HCT116 (cell line): ENCODE results near the gene FSTL4. TPM values are rescaled to one million over a fixed set of nuclear protein-coding genes. Genes with fewer than 3 reads are reported as not detected.

Experiments
- ATAC-seq: fragments of 200-7000 bp; cut with Tn5 transposase; 2 replicates; pipeline ENCODE4 v1.9.1; 2020; ENCODE audit warnings: mild to moderate bottlenecking, moderate library complexity
- BruUV-seq: library from RNA; stranded (reverse); fragments of 400-500 nt; replicated peaks from 2 replicates; lab custom pipeline; 2021; lab: Mats Ljungman, UMichigan
- CTCF ChIA-PET: fragments of 300-600 bp; sonication (Branson Sonifier 250); formaldehyde crosslinking; loops from one replicate; lab custom pipeline; 2021; ENCODE audit warnings: antibody characterized with exemption; lab: Charles Lee
- POLR2A ChIA-PET: fragments of 300-600, 350-600 bp; sonication (Branson Sonifier 250); formaldehyde crosslinking; loops from one replicate; lab custom pipeline; 2021; ENCODE audit warnings: antibody characterized with exemption; lab: Charles Lee
- RAD21 ChIA-PET, 2 experiments: fragments of 300-600 bp; sonication (Branson Sonifier 250); formaldehyde crosslinking; loops; one replicate each; lab custom pipeline; 2023; ENCODE audit warnings: low total read pairs in 2 of 2; ENCODE audit not compliant: uncharacterized antibody in 2 of 2, unreplicated experiment in 2 of 2, low non-redundant PET in 1 of 2; lab: Charles Lee
- DNase-seq: peaks from one replicate; pipeline ENCODE4 v3.0.0-alpha.2; 2010; ENCODE audit warnings: low read depth, low spot score
- H2AFZ ChIP-seq: fragments of 200-600 bp; shearing (Covaris generic), sonication (generic); 2 replicates; pipeline ENCODE4 v1.6.1; 2017; ENCODE audit warnings: low read depth, mixed run types, mixed read lengths, antibody characterized with exemption, low read length; ENCODE audit not compliant: poor library complexity, severe bottlenecking
- H3K27ac ChIP-seq: 2 replicates; pipeline ENCODE4 v1.5.1; 2012; ENCODE audit warnings: low read depth, low read length
- H3K27me3 ChIP-seq: fragments of 200-600 bp; sonication (generic); 2 replicates; pipeline ENCODE4 v1.6.1; 2016; ENCODE audit warnings: mixed run types, low read length, mixed read lengths; ENCODE audit not compliant: insufficient read depth
- H3K36me3 ChIP-seq, 2 experiments: fragments of 200-500 bp in 1 of 2; fragments of 200-600 bp in 1 of 2; sonication (Bioruptor generic) in 1 of 2; sonication (generic) in 1 of 2; 2 replicates each; pipeline versions ENCODE4 v1.5.1 to v1.6.1; 2014 to 2016; ENCODE audit warnings: low read length in 2 of 2, inconsistent platforms in 1 of 2, mixed read lengths in 1 of 2, mixed run types in 1 of 2; ENCODE audit not compliant: insufficient read depth in 2 of 2, control insufficient read depth in 1 of 2
- H3K4me1 ChIP-seq, 2 experiments: fragments of 200-600 bp in 1 of 2; sonication (generic) in 1 of 2; 2 replicates each; pipeline versions ENCODE4 v1.5.1 to v1.6.1; 2012 to 2017; ENCODE audit warnings: low read length in 2 of 2, inconsistent platforms in 1 of 2, mild to moderate bottlenecking in 1 of 2, mixed read lengths in 1 of 2, mixed run types in 1 of 2, moderate library complexity in 1 of 2; ENCODE audit not compliant: insufficient read depth in 2 of 2, control insufficient read depth in 1 of 2
- H3K4me2 ChIP-seq: fragments of 200-600 bp; sonication (generic); 2 replicates; pipeline ENCODE4 v1.6.1; 2017; ENCODE audit warnings: mixed run types, low read length, mixed read lengths
- H3K4me3 ChIP-seq, 2 experiments: fragments of 200-600 bp in 1 of 2; sonication (generic) in 1 of 2; replicated peaks in 1 of 2; 2 replicates each; pipeline ENCODE4 v1.5.1; 2011 to 2016; ENCODE audit warnings: low read length in 2 of 2, control low read depth in 1 of 2, low read depth in 1 of 2, mild to moderate bottlenecking in 1 of 2, mixed read lengths in 1 of 2, mixed run types in 1 of 2
- H3K79me2 ChIP-seq: fragments of 200-600 bp; sonication (generic); 2 replicates; pipeline ENCODE4 v1.6.1; 2017; ENCODE audit warnings: mild to moderate bottlenecking, mixed run types, low read length, moderate library complexity, mixed read lengths; ENCODE audit not compliant: insufficient read depth
- H3K9ac ChIP-seq: fragments of 200-600 bp; sonication (generic); 2 replicates; pipeline ENCODE4 v1.6.1; 2016; ENCODE audit warnings: low read length, mixed read lengths
- H3K9me2 ChIP-seq: fragments of 200-600 bp; sonication (generic), shearing (Covaris generic); 2 replicates; pipeline ENCODE4 v1.6.1; 2017; ENCODE audit warnings: mixed run types, mild to moderate bottlenecking, moderate library complexity; ENCODE audit not compliant: insufficient read depth
- H3K9me3 ChIP-seq, 2 experiments: fragments of 200-500 bp in 1 of 2; fragments of 200-600 bp in 1 of 2; sonication (Bioruptor generic) in 1 of 2; sonication (generic) in 1 of 2; 2 replicates each; pipeline ENCODE4 v1.6.1; 2014 to 2017; ENCODE audit warnings: low read length in 2 of 2, mixed read lengths in 2 of 2, inconsistent platforms in 1 of 2, low read depth in 1 of 2, mild to moderate bottlenecking in 1 of 2, mixed run types in 1 of 2, moderate library complexity in 1 of 2; ENCODE audit not compliant: control insufficient read depth in 1 of 2, insufficient read depth in 1 of 2
- H4K20me1 ChIP-seq: fragments of 200-600 bp; sonication (generic), shearing (Covaris generic); 2 replicates; pipeline ENCODE4 v1.6.1; 2017; ENCODE audit warnings: mixed run types, mild to moderate bottlenecking, moderate library complexity; ENCODE audit not compliant: insufficient read depth
- CEBPB ChIP-seq: IDR thresholded peaks from 2 replicates; pipeline ENCODE4 v1.6.1; 2012; ENCODE audit warnings: low read depth
- EGR1 ChIP-seq: IDR thresholded peaks from 2 replicates; pipeline ENCODE4 v1.6.1; 2012; ENCODE audit warnings: low read depth
- EZH2 ChIP-seq: fragments of 200-600 bp; sonication (generic); IDR thresholded peaks from 2 replicates; pipeline ENCODE4 v1.6.1; 2017; ENCODE audit warnings: antibody characterized with exemption, mixed run types
- EZH2phosphoT487 ChIP-seq: fragments of 200-600 bp; IDR thresholded peaks from 2 replicates; pipeline ENCODE4 v1.6.1; 2018; ENCODE audit warnings: antibody characterized with exemption, borderline replicate concordance
- POLR2A ChIP-seq: IDR thresholded peaks from 2 replicates; pipeline ENCODE4 v1.7.0; 2011; ENCODE audit warnings: borderline replicate concordance; ENCODE audit not compliant: insufficient read depth, insufficient read length; ENCODE audit errors: extremely low read depth
- POLR2AphosphoS5 ChIP-seq: IDR thresholded peaks from 2 replicates; pipeline ENCODE4 v1.6.1; 2011; ENCODE audit warnings: mild to moderate bottlenecking, low read depth, low read length, moderate library complexity
- RAD21 ChIP-seq: IDR thresholded peaks from 2 replicates; pipeline ENCODE4 v1.6.1; 2012; ENCODE audit warnings: low read depth, mild to moderate bottlenecking
- SIN3A ChIP-seq: IDR thresholded peaks from 2 replicates; pipeline ENCODE4 v1.6.1; 2012; ENCODE audit warnings: low read depth
- TCF7L2 ChIP-seq: IDR thresholded peaks from 2 replicates; pipeline ENCODE4 v1.7.0; 2011; ENCODE audit warnings: borderline replicate concordance, inconsistent platforms; ENCODE audit not compliant: insufficient read depth, insufficient read length; ENCODE audit errors: extremely low read depth
- intact Hi-C: fragments of 100-400 bp; cut with micrococcal nuclease; formaldehyde crosslinking; loops from 2 replicates; pipeline ENCODE4 v1.10.0; 2022
- total RNA-seq: library from RNA; stranded (reverse); gene quantifications from one replicate; pipeline ENCODE4 v1.2.1, GENCODE V29; 2021; ENCODE audit not compliant: unreplicated experiment
- TF ChIP-seq, protein P1 (sequence below), 3 experiments: fragments of 200-600 bp in 1 of 3; sonication (generic) in 1 of 3; IDR thresholded peaks in 2 of 3; conservative IDR thresholded peaks in 1 of 3; 2 replicates each; pipeline ENCODE4 v1.5.1; 2012 to 2017; ENCODE audit warnings: low read depth in 2 of 3, low read length in 2 of 3, antibody characterized with exemption in 1 of 3, borderline replicate concordance in 1 of 3, control low read depth in 1 of 3, mild to moderate bottlenecking in 1 of 3, mixed read lengths in 1 of 3, mixed run types in 1 of 3, moderate library complexity in 1 of 3; ENCODE audit not compliant: insufficient read depth in 1 of 3

FSTL4 gene
- total RNA-seq, 1 experiment from 2014 or later = 0.37 TPM

GRCh38 chr5:133474851-133475590 lies 137.3 kb downstream of the FSTL4 start:
- Histone ChIP-seq H2AFZ (no peak overlapping the region), H4K20me1 (no peaks in the 10 kb centered on the region), H3K9ac (no peak overlapping the region), H3K4me1 (no peaks in the 10 kb centered on the region), H3K4me3 (no peak overlapping the region), H3K36me3 (no peaks in the 10 kb centered on the region), H3K79me2 (no peaks in the 10 kb centered on the region), H3K27ac (no peak overlapping the region), H3K9me3 (no peaks in the 10 kb centered on the region), H3K4me2 (no peak overlapping the region), H3K27me3 (peaks cover 52% of the 10 kb centered on the region; the same call in 1 of the 2 replicates), H3K9me2 (no peaks in the 10 kb centered on the region)
- intact Hi-C loops = no loop called here
- no peak for ATAC-seq
- ChIA-PET RAD21 (no interaction called here), POLR2A (no interaction called here), CTCF (interaction anchor here (1.0 kb wide), 1 partner anchor 51 kb away, joined by 3 read pairs; no protein-coding TSS in a partner anchor)
- BruUV-seq = no TSS peak
- no peak for DNase-seq
- TF ChIP-seq EGR1 = no peak
- no peak for TF ChIP-seq TCF7L2
- TF ChIP-seq, protein P1, sequence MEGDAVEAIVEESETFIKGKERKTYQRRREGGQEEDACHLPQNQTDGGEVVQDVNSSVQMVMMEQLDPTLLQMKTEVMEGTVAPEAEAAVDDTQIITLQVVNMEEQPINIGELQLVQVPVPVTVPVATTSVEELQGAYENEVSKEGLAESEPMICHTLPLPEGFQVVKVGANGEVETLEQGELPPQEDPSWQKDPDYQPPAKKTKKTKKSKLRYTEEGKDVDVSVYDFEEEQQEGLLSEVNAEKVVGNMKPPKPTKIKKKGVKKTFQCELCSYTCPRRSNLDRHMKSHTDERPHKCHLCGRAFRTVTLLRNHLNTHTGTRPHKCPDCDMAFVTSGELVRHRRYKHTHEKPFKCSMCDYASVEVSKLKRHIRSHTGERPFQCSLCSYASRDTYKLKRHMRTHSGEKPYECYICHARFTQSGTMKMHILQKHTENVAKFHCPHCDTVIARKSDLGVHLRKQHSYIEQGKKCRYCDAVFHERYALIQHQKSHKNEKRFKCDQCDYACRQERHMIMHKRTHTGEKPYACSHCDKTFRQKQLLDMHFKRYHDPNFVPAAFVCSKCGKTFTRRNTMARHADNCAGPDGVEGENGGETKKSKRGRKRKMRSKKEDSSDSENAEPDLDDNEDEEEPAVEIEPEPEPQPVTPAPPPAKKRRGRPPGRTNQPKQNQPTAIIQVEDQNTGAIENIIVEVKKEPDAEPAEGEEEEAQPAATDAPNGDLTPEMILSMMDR (IDR thresholded peaks at IDR 0.05 in 2 of 3, conservative IDR thresholded peaks at IDR 0.05 in 1 of 3; ENCODE audit: borderline replicate concordance in 1 of 3, insufficient read depth in 1 of 3, low read depth in 2 of 3, low read length in 2 of 3) = no peak

- DNase-seq = no peak
- Histone ChIP-seq H2AFZ (no peak overlapping the region), H3K36me3 (no peaks in the 10 kb centered on the region), H3K27me3 (peaks cover 52% of the 10 kb centered on the region; the same call in 1 of the 2 replicates), H3K4me1 (no peaks in the 10 kb centered on the region), H3K9me2 (no peaks in the 10 kb centered on the region), H3K79me2 (no peaks in the 10 kb centered on the region), H4K20me1 (no peaks in the 10 kb centered on the region), H3K9me3 (no peaks in the 10 kb centered on the region), H3K9ac (no peak overlapping the region), H3K4me2 (no peak overlapping the region), H3K27ac (no peak overlapping the region), H3K4me3 (no peak overlapping the region)
- ChIA-PET CTCF (no interaction called here), RAD21 (no interaction called here), POLR2A (no interaction called here)
- TF ChIP-seq POLR2AphosphoS5 (no peak), RAD21 (no peak), POLR2A (no peak), EZH2phosphoT487 (no peak), CEBPB (no peak), SIN3A (no peak), EZH2 (no peak)
- TF ChIP-seq, protein P1 (IDR thresholded peaks at IDR 0.05 in 2 of 3, conservative IDR thresholded peaks at IDR 0.05 in 1 of 3; ENCODE audit: borderline replicate concordance in 1 of 3, insufficient read depth in 1 of 3, low read depth in 2 of 3, low read length in 2 of 3) = no peak
- ATAC-seq = no peak
- intact Hi-C loops = no loop called here
- no TSS peak for BruUV-seq
Measured at GRCh38 chr5:133473291-133473690, 139.1 kb downstream of the FSTL4 start.
